BE2C (cell line): Measurements from ENCODE around the gene GNA14.

Experiments used
- DNase-seq: peaks from one replicate; pipeline ENCODE4 v3.0.0-alpha.2; 2020
- H3K27me3 ChIP-seq: fragments of 250-450 bp; sonication (Bioruptor Pico); 2 replicates; pipeline ENCODE4 v1.5.1; 2020; ENCODE audit warnings: mild to moderate bottlenecking
- H3K36me3 ChIP-seq: fragments of 250-450 bp; sonication (Bioruptor Pico); 2 replicates; pipeline ENCODE4 v1.5.1; 2020; ENCODE audit warnings: mild to moderate bottlenecking
- H3K4me1 ChIP-seq: fragments of 250-450 bp; sonication (Bioruptor Pico); 2 replicates; pipeline ENCODE4 v1.5.1; 2020
- H3K4me3 ChIP-seq: 2 replicates; pipeline ENCODE4 v1.5.1; 2011; ENCODE audit warnings: low read depth, low read length
- H3K9me3 ChIP-seq: fragments of 250-450 bp; sonication (Bioruptor Pico); 2 replicates; pipeline ENCODE4 v1.5.1; 2020
- CTCF ChIP-seq: IDR thresholded peaks from 2 replicates; pipeline ENCODE4 v1.5.1; 2012; ENCODE audit warnings: mild to moderate bottlenecking, low read depth, low read length

The GNA14 gene

GRCh38 chr9:77561331-77562018 lies 86.6 kb downstream of the GNA14 start:
- no peak for DNase-seq
- Histone ChIP-seq H3K27me3 (no peaks in the 10 kb centered on the region), H3K36me3 (no peaks in the 10 kb centered on the region), H3K4me3 (no peak overlapping the region), H3K9me3 (no peaks in the 10 kb centered on the region), H3K4me1 (no peaks in the 10 kb centered on the region)
- TF ChIP-seq CTCF, result no peak

- Histone ChIP-seq H3K4me3 (no peak overlapping the region), H3K9me3 (no peaks in the 10 kb centered on the region), H3K36me3 (no peaks in the 10 kb centered on the region), H3K27me3 (no peaks in the 10 kb centered on the region), H3K4me1 (no peaks in the 10 kb centered on the region)
- no peak for DNase-seq
- no peak for TF ChIP-seq CTCF
Measured at GRCh38 chr9:77556396-77556795, 91.7 kb downstream of the GNA14 start.

DNA sequence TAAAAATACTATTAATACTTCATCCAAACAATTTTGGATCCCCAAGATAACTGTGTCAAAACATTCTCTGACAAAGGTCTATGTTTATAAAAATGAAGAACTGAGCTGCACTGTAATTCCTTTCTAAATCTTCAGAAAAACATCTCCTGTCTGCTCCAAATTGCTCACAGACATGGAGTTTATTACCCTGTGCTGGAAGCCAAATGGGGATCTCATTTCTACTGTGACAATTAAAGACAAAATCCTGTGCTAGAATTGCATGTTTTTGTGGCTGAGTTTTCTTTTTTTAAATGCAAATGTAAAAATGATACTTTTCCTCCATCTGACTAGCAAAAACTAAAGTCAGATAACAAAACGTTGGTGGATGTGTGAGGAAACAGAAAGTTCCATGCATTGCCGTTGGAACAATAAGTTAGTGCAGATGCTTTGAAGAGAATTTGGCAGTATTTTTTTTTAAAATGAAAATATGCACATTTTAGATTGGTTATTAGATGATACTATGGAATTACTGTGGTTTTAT lies 93.5 kb downstream of the GNA14 start:
- Histone ChIP-seq H3K36me3 (no peaks in the 10 kb centered on the region), H3K4me3 (no peak overlapping the region), H3K9me3 (no peaks in the 10 kb centered on the region), H3K4me1 (no peaks in the 10 kb centered on the region), H3K27me3 (no peaks in the 10 kb centered on the region)
- TF ChIP-seq CTCF, result no peak
- no peak for DNase-seq

GRCh38 chr9:77547106-77547730 lies 100.9 kb downstream of the GNA14 start:
- Histone ChIP-seq H3K36me3 (no peaks in the 10 kb centered on the region), H3K4me1 (no peaks in the 10 kb centered on the region), H3K9me3 (peaks cover 6% of the 10 kb centered on the region), H3K4me3 (no peak overlapping the region), H3K27me3 (no peaks in the 10 kb centered on the region)
- no peak for TF ChIP-seq CTCF
- DNase-seq, result no peak

- no peaks in the 10 kb centered on the region for H3K4me1 ChIP-seq
- no peaks in the 10 kb centered on the region for H3K27me3 ChIP-seq
- no peak for DNase-seq
- no peak for TF ChIP-seq CTCF
- H3K9me3 ChIP-seq, result peaks cover 8% of the 10 kb centered on the region
- H3K36me3 ChIP-seq, result no peaks in the 10 kb centered on the region
- no peak overlapping the region for H3K4me3 ChIP-seq
Measured at GRCh38 chr9:77546376-77546950, 101.7 kb downstream of the GNA14 start.

GRCh38 chr9:77544546-77544945 lies 103.6 kb downstream of the GNA14 start:
- Histone ChIP-seq H3K4me1 (no peaks in the 10 kb centered on the region), H3K27me3 (no peaks in the 10 kb centered on the region), H3K4me3 (no peak overlapping the region), H3K36me3 (no peaks in the 10 kb centered on the region), H3K9me3 (peaks cover 8% of the 10 kb centered on the region)
- DNase-seq, result no peak
- TF ChIP-seq CTCF, result no peak
